ENCODE measurements around the gene SLC12A9. TPM values are rescaled to one million over a fixed set of nuclear protein-coding genes. Genes with fewer than 3 reads are reported as not detected.

The SLC12A9 gene
- total and polyA plus RNA-seq, 2 of the 8 experiments (the other 6 are each of a cell fraction or from before 2014, with no cell fraction given) = 31.4 to 40.1 TPM

GRCh38 chr7:100804681-100805431 lies 47.7 kb upstream of the SLC12A9 start:
- no peak overlapping the region for H4K5ac ChIP-seq (ENCODE audit: insufficient read length, low read depth, low read length)
- no peak overlapping the region for H3K18ac ChIP-seq (ENCODE audit: extremely low read depth, low read length)
- ChIA-PET CTCF (ENCODE audit: partially characterized antibody) (interaction anchor here (0.8 to 13.2 kb wide), 11 partner anchors 9 to 176 kb away, joined by 3 to 215 read pairs (median 5); partner anchors contain the start of genes EPHB4, POP7 and SLC12A9), POLR2A (ENCODE audit: partially characterized antibody) (interaction anchor here (1.0 to 10.3 kb wide), 8 partner anchors 9 to 70 kb away, joined by 3 to 124 read pairs (median 6); partner anchors contain the start of genes EPHB4, SLC12A9, SRRT and TRIP6)
- no peak overlapping the region for H3K4me3 ChIP-seq (ENCODE audit: extremely low read depth in 1 of 4, insufficient read depth in 2 of 4, low read depth in 3 of 4, low read length in 4 of 4)
- no peaks in the 10 kb centered on the region for H3K23me2 ChIP-seq (ENCODE audit: low read depth, low read length)
- H2BK120ac ChIP-seq (replicated peaks; ENCODE audit: low read depth, low read length) = no peak overlapping the region
- no peak overlapping the region for H3K9ac ChIP-seq (replicated peaks in 1 of 4; ENCODE audit: extremely low read depth in 1 of 4, low read depth in 3 of 4, low read length in 3 of 4)
- H3K23ac ChIP-seq (ENCODE audit: insufficient read length) = no peak overlapping the region
- H3K4ac ChIP-seq (replicated peaks; ENCODE audit: insufficient read length, low read depth, low read length) = no peak overlapping the region
- H3K79me2 ChIP-seq (ENCODE audit: control insufficient read depth in 1 of 2, insufficient read depth in 2 of 2, low read length in 2 of 2) = no peaks in the 10 kb centered on the region
- no peak overlapping the region for H4K8ac ChIP-seq (ENCODE audit: extremely low read depth, insufficient read depth, low read length)
- no peak for TF ChIP-seq ATF2 (IDR thresholded peaks at IDR 0.05; ENCODE audit: low read length)
- H3K56ac ChIP-seq (replicated peaks; ENCODE audit: insufficient read length, low read depth, low read length) = no peak overlapping the region
- 92% methylated on average over 22 of the region's 22 CpGs; no CpG with 5 or more reads in 1 of the 2 experiments for WGBS, 2 experiments (ENCODE audit: extremely low coverage in 1 of 2, insufficient coverage in 1 of 2, insufficient read length in 1 of 2, insufficient replicate concordance in 2 of 2, low coverage in 1 of 2, low lambda C conversion rate in 2 of 2, missing lambda C conversion rate in 1 of 2)
- no peaks in the 10 kb centered on the region for H3K9me3 ChIP-seq (ENCODE audit: insufficient read depth in 2 of 2, low read depth in 1 of 2, low read length in 1 of 2)
- H2AFZ ChIP-seq (ENCODE audit: low read length) = no peak overlapping the region
- no peaks in the 10 kb centered on the region for H3K79me1 ChIP-seq (ENCODE audit: low read depth, low read length)
- H3K36me3 ChIP-seq (ENCODE audit: control insufficient read depth in 2 of 4, insufficient read depth in 4 of 4, low read length in 3 of 4) = peaks cover 31 to 72% (median 47%) of the 10 kb centered on the region in 4 experiments
- H2BK5ac ChIP-seq (ENCODE audit: low read depth, low read length) = no peak overlapping the region
- peaks cover 0 to 6% (median 3%) of the 10 kb centered on the region in 4 experiments; a peak in 5 of 7 replicates for H3K4me1 ChIP-seq (replicated peaks in 1 of 4; ENCODE audit: control insufficient read depth in 3 of 4, insufficient read depth in 4 of 4, low read length in 3 of 4)
- H3K4me2 ChIP-seq (ENCODE audit: insufficient read depth in 1 of 2, low read depth in 2 of 2, low read length in 2 of 2) = no peak overlapping the region
- no peak overlapping the region for H3K27ac ChIP-seq (ENCODE audit: low read depth, low read length)
- no peak overlapping the region for H2BK20ac ChIP-seq (ENCODE audit: low read length)
- H2BK12ac ChIP-seq (ENCODE audit: low read depth, low read length) = no peak overlapping the region
- FAIRE-seq (no peak), DNase-seq (ENCODE audit: low read depth in 1 of 2, low spot score in 2 of 2) (no peak)
- no peak overlapping the region for H2AK5ac ChIP-seq (ENCODE audit: low read depth, low read length)
- peaks cover 0 to 6% of the 10 kb centered on the region in 2 experiments for H4K20me1 ChIP-seq (replicated peaks in 1 of 2; ENCODE audit: control insufficient read depth in 1 of 2, insufficient read depth in 2 of 2, low read length in 2 of 2)
- H2BK15ac ChIP-seq (ENCODE audit: low read length) = no peak overlapping the region
- H4K91ac ChIP-seq (replicated peaks; ENCODE audit: insufficient read length, low read length) = no peak overlapping the region
- H3K14ac ChIP-seq (ENCODE audit: insufficient read length) = no peak overlapping the region
- H3K27me3 ChIP-seq (replicated peaks in 1 of 4; ENCODE audit: control insufficient read depth in 3 of 4, extremely low read depth in 1 of 4, insufficient read depth in 3 of 4, low read length in 3 of 4) = no peaks in the 10 kb centered on the region
